ENCODE data around the gene APLN.

APLN gene

GRCh38 chrX:129697204-129697829, 42.6 kb upstream of the APLN start:
- DNase-seq (ENCODE audit: low read depth), result no peak
- TF ChIP-seq CTCF (IDR thresholded peaks at IDR 0.05; ENCODE audit: low read depth, low read length), result no peak
- TF ChIP-seq MYC (IDR thresholded peaks at IDR 0.05; ENCODE audit: low read depth, low read length), result no peak
- no peak for TF ChIP-seq MAX (IDR thresholded peaks at IDR 0.05; ENCODE audit: low read depth, low read length)
- TF ChIP-seq POLR2A (IDR thresholded peaks at IDR 0.05; ENCODE audit: extremely low read depth, insufficient read length), result no peak

GRCh38 chrX:129696463-129697155, 41.9 kb upstream of the APLN start:
- H3K4me3 ChIP-seq (ENCODE audit: low read depth, low read length), result no peak overlapping the region
- no peak for TF ChIP-seq CTCF (IDR thresholded peaks at IDR 0.05; ENCODE audit: low read depth, low read length)
- TF ChIP-seq MYC (IDR thresholded peaks at IDR 0.05; ENCODE audit: low read depth, low read length), result no peak
- TF ChIP-seq POLR2A (IDR thresholded peaks at IDR 0.05; ENCODE audit: extremely low read depth, insufficient read length), result no peak
- no peak for TF ChIP-seq MAX (IDR thresholded peaks at IDR 0.05; ENCODE audit: low read depth, low read length)
- DNase-seq (ENCODE audit: low read depth), result no peak

More at GRCh38 chrX:129697204-129697829, 42.6 kb upstream of the APLN start:
- H3K4me3 ChIP-seq (ENCODE audit: low read depth, low read length), result no peak overlapping the region

GRCh38 chrX:129695937-129696336, 41.2 kb upstream of the APLN start:
- TF ChIP-seq MYC (IDR thresholded peaks at IDR 0.05; ENCODE audit: low read depth, low read length) (no peak), POLR2A (IDR thresholded peaks at IDR 0.05; ENCODE audit: extremely low read depth, insufficient read length) (no peak), CTCF (IDR thresholded peaks at IDR 0.05; ENCODE audit: low read depth, low read length) (no peak), MAX (IDR thresholded peaks at IDR 0.05; ENCODE audit: low read depth, low read length) (no peak)
- no peak for DNase-seq (ENCODE audit: low read depth)
- H3K4me3 ChIP-seq (ENCODE audit: low read depth, low read length), result no peak overlapping the region

- no peak overlapping the region for H3K4me3 ChIP-seq (ENCODE audit: low read depth, low read length)
- DNase-seq (ENCODE audit: low read depth), result no peak
- no peak for TF ChIP-seq POLR2A (IDR thresholded peaks at IDR 0.05; ENCODE audit: extremely low read depth, insufficient read length)
- TF ChIP-seq CTCF (IDR thresholded peaks at IDR 0.05; ENCODE audit: low read depth, low read length), result no peak
- TF ChIP-seq MYC (IDR thresholded peaks at IDR 0.05; ENCODE audit: low read depth, low read length), result no peak
- TF ChIP-seq MAX (IDR thresholded peaks at IDR 0.05; ENCODE audit: low read depth, low read length), result no peak
Measured at GRCh38 chrX:129695535-129695934, 40.8 kb upstream of the APLN start.

GRCh38 chrX:129694805-129695204, 40.0 kb upstream of the APLN start:
- no peak for TF ChIP-seq CTCF (IDR thresholded peaks at IDR 0.05; ENCODE audit: low read depth, low read length)
- TF ChIP-seq MYC (IDR thresholded peaks at IDR 0.05; ENCODE audit: low read depth, low read length), result no peak
- TF ChIP-seq MAX (IDR thresholded peaks at IDR 0.05; ENCODE audit: low read depth, low read length), result no peak
- TF ChIP-seq POLR2A (IDR thresholded peaks at IDR 0.05; ENCODE audit: extremely low read depth, insufficient read length), result no peak
- no peak for DNase-seq (ENCODE audit: low read depth)
- H3K4me3 ChIP-seq (ENCODE audit: low read depth, low read length), result no peak overlapping the region

Data from NB4 (cell line).